Measurements from ENCODE around the gene EFNA2. TPM values are rescaled to one million over a fixed set of nuclear protein-coding genes. Genes with fewer than 3 reads are reported as not detected.
A peak's percentile ranks its signal among the peaks of the same experiment; 100 is the strongest.

Gene EFNA2
- total RNA-seq, 4 donors from 2014 or later: 30.5 to 112 (median 40.6) TPM

DNA sequence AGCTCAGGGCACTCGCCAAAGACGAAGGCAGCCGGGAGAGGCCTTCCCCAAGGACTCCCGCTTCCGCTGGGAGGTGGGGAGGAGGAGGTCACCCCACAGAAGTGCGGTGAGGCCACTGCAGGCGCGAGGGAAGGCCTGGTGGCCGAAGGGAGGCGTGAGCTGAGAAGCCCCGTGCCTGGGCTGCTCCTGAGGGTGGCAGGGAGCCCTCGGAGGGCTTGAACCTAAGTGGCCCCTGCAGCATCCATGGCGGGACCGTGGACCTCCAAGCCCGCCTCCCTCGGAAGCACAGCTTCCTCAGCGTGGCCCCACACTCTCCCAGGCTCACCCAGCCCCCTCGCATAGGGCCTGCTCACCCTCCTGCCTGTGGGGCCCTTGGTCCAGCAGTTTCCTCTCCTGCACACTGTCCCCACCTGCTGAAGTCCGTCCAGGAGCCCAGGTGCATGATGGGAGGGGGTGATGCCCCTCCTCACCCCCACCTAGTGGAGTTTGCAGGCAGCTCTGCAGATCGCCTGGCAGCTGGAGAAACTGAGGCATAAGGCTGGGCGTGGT is 25.9 kb downstream of the EFNA2 start:
- no peaks in the 10 kb centered on the region for H3K9me3 ChIP-seq
- DNase-seq: no peak
- no peak overlapping the region for H3K27ac ChIP-seq
- H3K4me1 ChIP-seq: peaks cover 0 to 27% (median 14%) of the 10 kb centered on the region in 4 donors
- TF ChIP-seq CTCF (IDR thresholded peaks at IDR 0.05) (no peak), POLR2A (IDR thresholded peaks at IDR 0.05) (no peak), POLR2AphosphoS5 (IDR thresholded peaks at IDR 0.05) (no peak), EP300 (IDR thresholded peaks at IDR 0.05; ENCODE audit: low read depth) (no peak)
- WGBS, 2 donors (ENCODE audit: low coverage in 1 of 2): 65% methylated on average over 19 of the region's 21 CpGs; no CpG with 5 or more reads in 1 of the 2 donors
- no peaks in the 10 kb centered on the region for H3K36me3 ChIP-seq
- H3K27me3 ChIP-seq: peaks cover 61% of the 10 kb centered on the region
- intact Hi-C loops (cut with DNase I; ENCODE audit: low total_unique reads) (no loop called here), in situ Hi-C loops (cut with MboI; ENCODE audit: low pct_ligation_motif_present in 1 of 4, low pct_unique_long_range_greater_than_20kb in 1 of 4, low sequenced_read_pairs in 3 of 4) (no loop called here)
- no peak overlapping the region for H3K4me3 ChIP-seq

- TF ChIP-seq POLR2A (IDR thresholded peaks at IDR 0.05): no peak
- no peak for TF ChIP-seq POLR2AphosphoS5 (IDR thresholded peaks at IDR 0.05)
- no peak for TF ChIP-seq EP300 (IDR thresholded peaks at IDR 0.05; ENCODE audit: low read depth)
- in situ Hi-C loops (cut with MboI; ENCODE audit: low pct_ligation_motif_present in 1 of 4, low pct_unique_long_range_greater_than_20kb in 1 of 4, low sequenced_read_pairs in 3 of 4): no loop called here
- WGBS, 2 donors (ENCODE audit: low coverage in 1 of 2): 65% methylated on average over 41 of the region's 61 CpGs; no CpG with 5 or more reads in 1 of the 2 donors
- intact Hi-C loops (cut with DNase I; ENCODE audit: low total_unique reads): no loop called here
- Histone ChIP-seq H3K27me3 (peaks cover 75% of the 10 kb centered on the region), H3K36me3 (no peaks in the 10 kb centered on the region), H3K4me3 (no peak overlapping the region), H3K4me1 (peaks cover 0 to 27% (median 14%) of the 10 kb centered on the region in 4 donors), H3K9me3 (no peaks in the 10 kb centered on the region), H3K27ac (no peak overlapping the region)
- DNase-seq: peak; percentile 41
These were observed 27.4 kb downstream of the EFNA2 start for GRCh38 chr19:1312767-1313694.

DNA sequence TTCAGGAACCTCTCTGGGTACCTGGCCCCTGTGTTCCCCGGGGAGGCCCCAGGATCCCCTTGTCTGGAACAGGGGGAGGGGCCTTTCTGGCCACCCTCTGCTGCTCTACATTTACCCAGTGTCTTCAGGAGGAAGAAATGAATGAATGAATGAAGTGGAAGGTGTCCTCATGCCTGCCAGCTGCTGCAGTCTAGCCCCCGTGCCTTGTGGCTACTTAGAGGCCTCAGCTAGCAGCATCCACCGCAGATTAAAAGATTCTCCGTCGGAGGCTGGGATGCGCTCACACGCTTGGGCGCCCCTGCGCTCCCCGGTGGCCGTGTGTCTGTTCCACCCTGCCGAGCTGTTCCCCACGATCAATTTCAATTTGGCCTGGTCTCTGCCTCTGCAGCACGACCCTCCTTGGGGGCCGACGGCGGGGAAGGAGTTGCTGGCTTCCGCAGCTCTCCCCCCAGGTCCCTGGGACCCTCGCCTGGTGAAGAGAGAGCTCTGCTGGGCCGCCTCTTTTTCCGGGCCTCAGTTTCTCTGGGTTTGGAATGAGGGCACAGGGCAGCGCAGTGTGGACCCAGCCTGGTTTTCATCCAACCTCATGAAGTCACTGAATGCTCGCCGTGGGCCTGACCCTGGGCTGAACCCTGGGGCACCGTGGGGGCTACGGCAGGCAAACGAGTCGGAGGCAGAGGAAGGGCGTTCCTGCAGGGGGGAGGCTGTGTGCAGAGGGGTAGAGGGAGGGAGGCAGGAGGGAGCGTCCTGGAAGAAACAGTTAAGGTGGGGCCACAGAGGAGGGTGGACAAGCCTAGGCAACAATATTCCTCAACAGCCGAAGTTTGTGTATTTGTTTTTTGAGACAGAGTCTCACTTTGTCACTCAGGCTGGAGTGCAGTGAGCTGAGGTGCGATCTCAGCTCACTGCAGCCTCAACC is 28.3 kb downstream of the EFNA2 start:
- Histone ChIP-seq H3K4me3 (no peak overlapping the region), H3K27me3 (peaks cover 84% of the 10 kb centered on the region), H3K36me3 (no peaks in the 10 kb centered on the region), H3K4me1 (peaks cover 0 to 27% (median 14%) of the 10 kb centered on the region in 4 donors), H3K27ac (no peak overlapping the region), H3K9me3 (no peaks in the 10 kb centered on the region)
- no peak for TF ChIP-seq POLR2A (IDR thresholded peaks at IDR 0.05)
- intact Hi-C loops (cut with DNase I; ENCODE audit: low total_unique reads): no loop called here
- no peak for DNase-seq
- in situ Hi-C loops (cut with MboI; ENCODE audit: low pct_ligation_motif_present in 1 of 4, low pct_unique_long_range_greater_than_20kb in 1 of 4, low sequenced_read_pairs in 3 of 4): no loop called here
- 44% methylated on average over 32 of the region's 32 CpGs; no CpG with 5 or more reads in 1 of the 2 donors for WGBS, 2 donors (ENCODE audit: low coverage in 1 of 2)

GRCh38 chr19:1315470-1316166 is 29.9 kb downstream of the EFNA2 start:
- H3K4me1 ChIP-seq: peaks cover 0 to 27% (median 14%) of the 10 kb centered on the region in 4 donors
- no peaks in the 10 kb centered on the region for H3K36me3 ChIP-seq
- in situ Hi-C loops (cut with MboI; ENCODE audit: low pct_ligation_motif_present in 1 of 4, low pct_unique_long_range_greater_than_20kb in 1 of 4, low sequenced_read_pairs in 3 of 4): no loop called here
- peak overlapping the region in 3 of 4 donors; percentile 1 to 41 (median 31) for H3K4me3 ChIP-seq
- peak overlapping the region in 1 of 4 donors; percentile 4 for H3K27ac ChIP-seq
- WGBS, 2 donors (ENCODE audit: low coverage in 1 of 2): 11% methylated on average over 36 of the region's 58 CpGs; no CpG with 5 or more reads in 1 of the 2 donors
- no peaks in the 10 kb centered on the region for H3K9me3 ChIP-seq
- peaks cover 84% of the 10 kb centered on the region for H3K27me3 ChIP-seq
- TF ChIP-seq POLR2AphosphoS5 (IDR thresholded peaks at IDR 0.05): peak in 1 of 3 donors; percentile 20
- TF ChIP-seq POLR2A (IDR thresholded peaks at IDR 0.05): no peak
- peak; percentile 64 to 83 (median 65) for TF ChIP-seq CTCF (IDR thresholded peaks at IDR 0.05)
- peak; percentile 64 for DNase-seq
- intact Hi-C loops (cut with DNase I; ENCODE audit: low total_unique reads): loop anchor here (1.0 kb wide), 1 partner anchor 42 kb away; no protein-coding TSS in a partner anchor
